Measurements from ENCODE around the gene RAB3GAP1.

DNA sequence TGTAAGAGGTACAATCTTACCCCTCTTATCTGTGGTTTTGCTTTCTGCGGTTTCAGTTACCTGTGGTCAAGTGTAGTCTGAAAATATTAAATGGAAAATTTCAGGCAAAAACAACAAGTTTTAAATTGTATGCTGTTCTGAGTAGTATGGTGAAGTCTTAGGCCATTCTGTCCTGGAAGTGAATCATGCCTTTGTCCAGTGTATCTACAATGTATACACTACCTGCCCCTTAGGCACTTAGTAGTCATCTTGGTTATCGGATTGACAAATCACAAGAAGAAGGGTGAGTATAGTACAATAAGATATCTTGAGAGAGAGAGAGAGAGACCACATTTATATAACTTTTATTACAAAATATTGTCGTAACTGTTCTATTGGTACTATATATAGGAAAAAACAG lies 43.5 kb downstream of the RAB3GAP1 start:
- TF ChIP-seq NFRKB (IDR thresholded peaks at IDR 0.05): no peak
- no peak for TF ChIP-seq ELF4 (IDR thresholded peaks at IDR 0.05)
- no peak for TF ChIP-seq FOXK2 (IDR thresholded peaks at IDR 0.05)
- no peak for TF ChIP-seq BHLHE40 (IDR thresholded peaks at IDR 0.05; ENCODE audit: borderline replicate concordance)
- TF ChIP-seq, protein P1, sequence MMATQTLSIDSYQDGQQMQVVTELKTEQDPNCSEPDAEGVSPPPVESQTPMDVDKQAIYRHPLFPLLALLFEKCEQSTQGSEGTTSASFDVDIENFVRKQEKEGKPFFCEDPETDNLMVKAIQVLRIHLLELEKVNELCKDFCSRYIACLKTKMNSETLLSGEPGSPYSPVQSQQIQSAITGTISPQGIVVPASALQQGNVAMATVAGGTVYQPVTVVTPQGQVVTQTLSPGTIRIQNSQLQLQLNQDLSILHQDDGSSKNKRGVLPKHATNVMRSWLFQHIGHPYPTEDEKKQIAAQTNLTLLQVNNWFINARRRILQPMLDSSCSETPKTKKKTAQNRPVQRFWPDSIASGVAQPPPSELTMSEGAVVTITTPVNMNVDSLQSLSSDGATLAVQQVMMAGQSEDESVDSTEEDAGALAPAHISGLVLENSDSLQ (IDR thresholded peaks at IDR 0.05): no peak
